ENCODE measurements around the gene ZBTB9. TPM values are rescaled to one million over a fixed set of nuclear protein-coding genes. Genes with fewer than 3 reads are reported as not detected.

The ZBTB9 gene, protein sequence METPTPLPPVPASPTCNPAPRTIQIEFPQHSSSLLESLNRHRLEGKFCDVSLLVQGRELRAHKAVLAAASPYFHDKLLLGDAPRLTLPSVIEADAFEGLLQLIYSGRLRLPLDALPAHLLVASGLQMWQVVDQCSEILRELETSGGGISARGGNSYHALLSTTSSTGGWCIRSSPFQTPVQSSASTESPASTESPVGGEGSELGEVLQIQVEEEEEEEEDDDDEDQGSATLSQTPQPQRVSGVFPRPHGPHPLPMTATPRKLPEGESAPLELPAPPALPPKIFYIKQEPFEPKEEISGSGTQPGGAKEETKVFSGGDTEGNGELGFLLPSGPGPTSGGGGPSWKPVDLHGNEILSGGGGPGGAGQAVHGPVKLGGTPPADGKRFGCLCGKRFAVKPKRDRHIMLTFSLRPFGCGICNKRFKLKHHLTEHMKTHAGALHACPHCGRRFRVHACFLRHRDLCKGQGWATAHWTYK
- 1 to 10 TPM in 2 of 3 donors, under 1 TPM in 1; 0.79 to 3.1 (median 1.8) TPM for polyA plus RNA-seq

DNA sequence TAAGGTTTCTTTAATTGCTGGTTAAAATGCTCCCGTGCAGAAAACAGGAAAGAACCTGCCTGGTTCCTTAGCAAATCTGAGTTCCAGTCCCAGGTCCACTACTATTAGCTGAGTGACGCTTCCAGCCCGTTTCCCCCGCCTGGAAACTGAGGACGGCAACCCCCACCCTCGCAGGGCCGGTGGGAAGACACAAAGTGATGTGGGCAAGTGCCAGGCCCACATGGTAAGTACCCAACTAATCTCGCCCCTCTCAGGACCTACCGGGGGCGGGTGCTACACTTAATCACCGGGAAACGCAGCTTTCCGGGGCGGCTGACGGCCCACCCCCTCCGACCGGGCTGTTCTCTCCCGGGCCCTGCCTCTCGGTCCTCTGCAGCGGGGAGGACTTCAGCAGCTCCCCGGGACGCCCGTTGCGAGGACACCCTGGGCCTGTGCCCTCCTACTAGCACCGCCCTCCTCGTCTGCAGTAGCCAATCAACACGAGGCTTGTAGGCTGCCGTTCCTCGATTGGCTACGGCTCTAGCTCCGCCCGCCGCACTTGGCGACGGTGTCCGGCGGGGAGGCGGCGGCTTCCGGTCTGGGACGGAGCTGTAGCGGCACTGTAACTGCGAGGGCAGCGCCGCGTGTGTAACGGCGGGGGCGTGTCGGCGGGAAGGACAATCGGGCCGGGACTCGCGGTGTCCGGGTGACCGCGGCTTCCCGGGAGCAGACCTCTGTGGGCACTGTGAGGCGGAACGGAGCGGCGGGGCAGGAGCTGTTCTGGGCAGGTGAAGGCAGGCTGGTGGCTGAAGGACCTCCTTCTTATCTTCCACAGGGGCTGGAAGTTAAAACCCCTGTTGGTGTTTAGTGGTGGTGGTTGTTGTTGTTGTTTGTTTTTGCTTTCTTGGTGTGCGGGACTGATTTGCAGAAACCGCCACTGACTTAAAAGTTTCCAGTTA lies at the start of gene ZBTB9:
ZBTB9 (plus strand) TSS at position 568 of the 938 bp plus-strand sequence. CDS start 525 bp downstream, outside the sequence.
- H3K27ac ChIP-seq (ENCODE audit: low read depth, low read length), result no peak within 1 kb of the TSS
- 0 to 1% (median 1%) methylated on average over 60 to 65 of the region's 65 CpGs for WGBS, 3 donors

DNA sequence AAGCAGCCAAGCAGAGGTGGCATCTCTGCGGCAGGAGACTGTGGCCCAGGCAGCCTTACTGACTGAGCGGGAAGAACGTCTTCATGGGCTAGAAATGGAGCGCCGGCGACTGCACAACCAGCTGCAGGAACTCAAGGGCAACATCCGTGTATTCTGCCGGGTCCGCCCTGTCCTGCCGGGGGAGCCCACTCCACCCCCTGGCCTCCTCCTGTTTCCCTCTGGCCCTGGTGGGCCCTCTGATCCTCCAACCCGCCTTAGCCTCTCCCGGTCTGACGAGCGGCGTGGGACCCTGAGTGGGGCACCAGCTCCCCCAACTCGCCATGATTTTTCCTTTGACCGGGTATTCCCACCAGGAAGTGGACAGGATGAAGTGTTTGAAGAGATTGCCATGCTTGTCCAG lies 49.5 kb upstream of the ZBTB9 start:
- no peak overlapping the region for H3K27ac ChIP-seq (ENCODE audit: low read depth, low read length)

DNA sequence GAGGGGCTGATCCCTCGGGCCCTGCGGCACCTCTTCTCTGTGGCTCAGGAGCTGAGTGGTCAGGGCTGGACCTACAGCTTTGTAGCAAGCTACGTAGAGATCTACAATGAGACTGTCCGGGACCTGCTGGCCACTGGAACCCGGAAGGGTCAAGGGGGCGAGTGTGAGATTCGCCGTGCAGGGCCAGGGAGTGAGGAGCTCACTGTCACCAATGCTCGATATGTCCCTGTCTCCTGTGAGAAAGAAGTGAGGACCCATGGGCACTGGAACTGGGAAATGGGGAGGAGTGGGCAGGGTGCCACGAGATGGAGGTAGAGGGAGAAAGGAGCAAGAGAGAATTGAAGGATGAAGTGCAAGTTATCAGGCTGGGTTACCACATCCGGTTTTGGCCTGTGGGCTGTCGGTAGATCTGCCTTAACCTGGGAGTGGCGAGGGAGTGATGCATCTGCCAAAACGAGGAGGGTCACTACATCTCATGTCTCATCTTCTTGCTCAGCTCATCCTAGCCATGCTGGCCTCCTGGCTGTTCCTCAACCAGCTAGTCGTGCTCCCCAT lies 48.9 kb upstream of the ZBTB9 start:
- H3K27ac ChIP-seq (ENCODE audit: low read depth, low read length), result no peak overlapping the region
- 89 to 96% (median 92%) methylated on average over 15 of the region's 15 CpGs for WGBS, 3 donors

More for the DNA sequence above, 49.5 kb upstream of the ZBTB9 start:
- WGBS, 3 donors, result 90 to 98% (median 92%) methylated on average over 17 of the region's 17 CpGs

DNA sequence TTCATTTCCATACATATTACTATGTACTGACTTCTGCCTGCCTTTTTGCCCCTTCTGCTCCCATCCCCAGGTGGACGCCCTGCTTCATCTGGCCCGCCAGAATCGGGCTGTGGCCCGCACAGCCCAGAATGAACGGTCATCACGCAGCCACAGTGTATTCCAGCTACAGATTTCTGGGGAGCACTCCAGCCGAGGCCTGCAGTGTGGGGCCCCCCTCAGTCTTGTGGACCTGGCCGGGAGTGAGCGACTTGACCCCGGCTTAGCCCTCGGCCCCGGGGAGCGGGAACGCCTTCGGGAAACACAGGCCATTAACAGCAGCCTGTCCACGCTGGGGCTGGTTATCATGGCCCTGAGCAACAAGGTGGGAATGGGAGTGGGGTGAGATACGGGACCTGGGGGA lies 48.2 kb upstream of the ZBTB9 start:
- H3K27ac ChIP-seq (ENCODE audit: low read depth, low read length), result no peak overlapping the region
- 94 to 96% (median 96%) methylated on average over 17 of the region's 17 CpGs for WGBS, 3 donors

DNA sequence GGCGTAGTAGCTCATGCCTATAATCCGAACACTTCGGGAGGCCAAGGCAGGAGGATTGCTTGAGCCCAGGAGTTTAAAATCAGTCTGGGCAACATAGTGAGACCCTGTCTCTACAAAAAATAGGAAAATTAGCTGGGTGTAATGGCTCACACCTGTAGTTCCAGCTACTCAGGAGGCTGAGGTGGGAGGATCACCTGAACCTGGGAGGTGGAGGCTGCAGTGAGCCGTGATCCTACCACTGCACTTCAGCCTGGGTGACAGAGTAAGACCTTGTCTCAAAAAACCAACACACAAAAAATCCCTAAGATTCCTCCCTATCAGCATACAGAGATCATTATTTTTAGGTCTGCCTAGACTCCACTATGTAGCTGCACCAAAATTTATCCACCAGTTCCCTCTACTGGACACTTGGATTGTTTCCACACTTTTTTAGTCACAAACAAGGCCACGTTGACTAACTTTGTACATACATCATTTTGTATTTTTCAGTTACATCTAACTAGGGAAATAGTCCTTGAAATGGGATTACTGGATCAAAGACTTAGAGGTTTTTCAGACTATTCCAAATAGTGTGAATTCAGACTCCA lies 47.2 kb upstream of the ZBTB9 start:
- 77 to 79% (median 78%) methylated on average over 5 of the region's 5 CpGs for WGBS, 3 donors
- H3K27ac ChIP-seq (ENCODE audit: low read depth, low read length), result no peak overlapping the region

DNA sequence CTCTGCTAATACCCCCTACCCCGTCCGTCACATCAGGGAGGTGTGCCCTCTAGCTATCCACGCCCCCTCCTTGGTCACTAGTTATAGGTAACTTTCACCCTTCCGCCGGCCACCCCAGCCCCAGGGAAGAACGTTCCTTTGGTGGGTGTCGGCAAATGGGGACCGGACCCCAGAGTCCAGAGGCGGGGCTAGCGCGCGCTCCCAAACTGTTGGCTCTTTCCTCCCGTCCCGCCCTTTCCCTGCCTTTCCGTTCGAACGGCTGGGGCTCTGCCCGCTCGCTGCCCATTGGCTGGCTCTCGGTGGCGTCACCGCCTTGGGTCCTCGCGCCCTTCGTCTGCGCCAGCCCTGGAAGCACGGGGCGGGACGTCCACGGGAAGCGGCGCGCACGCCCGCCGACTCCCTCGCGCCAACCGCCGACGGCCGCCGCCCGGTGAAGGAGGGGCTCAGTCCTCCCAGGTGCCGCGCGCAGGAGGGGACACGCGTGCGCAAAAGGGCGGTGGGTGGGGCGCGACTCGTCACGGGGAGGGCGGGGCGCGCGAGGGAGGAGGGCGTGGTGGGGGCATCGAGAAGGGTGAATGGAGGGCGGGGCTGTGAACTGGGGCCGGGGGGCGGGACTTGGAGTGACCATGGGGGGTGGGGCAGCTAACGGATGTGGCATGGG lies 44.2 kb upstream of the ZBTB9 start:
- 0 to 1% (median 1%) methylated on average over 56 to 65 of the region's 65 CpGs for WGBS, 3 donors
- peak overlapping the region; percentile 55 for H3K27ac ChIP-seq (ENCODE audit: low read depth, low read length)

DNA sequence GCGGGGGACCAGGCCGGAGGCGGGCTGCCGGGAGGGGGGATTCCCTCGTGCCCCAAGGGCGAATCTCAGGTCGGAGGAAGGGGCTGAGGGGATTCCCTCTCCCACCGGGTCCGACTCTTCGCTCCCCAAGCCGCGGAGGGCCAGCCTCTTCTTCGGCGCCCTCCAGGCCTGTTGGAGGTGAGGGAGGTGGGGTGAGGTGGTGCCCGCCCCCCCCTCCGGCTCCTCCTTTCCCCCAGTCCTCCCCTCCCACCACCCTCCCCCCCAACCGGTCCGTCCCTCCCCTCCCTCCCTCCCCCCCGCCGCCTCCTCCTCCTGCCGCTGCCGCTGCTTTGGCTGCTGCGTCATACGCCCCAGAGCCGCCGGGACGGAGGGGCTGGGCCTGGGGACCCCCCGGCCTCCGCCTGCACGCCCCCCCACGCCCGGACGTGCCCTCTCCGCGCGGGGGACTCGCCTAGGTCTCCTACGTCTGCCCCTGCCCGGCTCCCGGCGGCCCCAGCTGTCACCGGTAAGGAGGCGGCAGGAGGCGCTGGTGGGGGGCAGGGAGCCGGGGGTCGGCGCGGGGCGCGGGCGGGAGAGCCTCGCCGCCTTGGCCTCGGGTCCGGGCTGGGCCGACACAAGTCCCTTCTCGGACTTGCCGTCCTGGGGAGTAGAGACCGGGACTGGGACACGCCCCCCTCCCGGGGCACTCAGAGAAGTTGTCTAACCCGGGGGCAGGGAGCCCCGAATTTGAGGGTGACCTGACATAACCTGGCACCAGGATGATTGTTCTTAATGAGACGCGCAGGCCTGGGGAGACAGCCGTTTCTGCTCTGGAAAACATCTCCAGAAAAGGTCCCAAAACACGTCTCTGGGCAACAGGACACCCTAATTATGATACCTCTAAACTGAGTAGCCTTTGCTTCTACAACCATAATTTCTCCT lies 43.4 kb upstream of the ZBTB9 start, which contains the start of gene PHF1:
PHF1 (plus strand) TSS at position 304 of the 921 bp plus-strand sequence. CDS start 1,250 bp downstream, outside the sequence.
- 0 to 1% (median 1%) methylated on average over 37 to 60 of the region's 67 CpGs for WGBS, 3 donors
- peak within 1 kb of the TSS; percentile 91 for H3K27ac ChIP-seq (ENCODE audit: low read depth, low read length)

DNA sequence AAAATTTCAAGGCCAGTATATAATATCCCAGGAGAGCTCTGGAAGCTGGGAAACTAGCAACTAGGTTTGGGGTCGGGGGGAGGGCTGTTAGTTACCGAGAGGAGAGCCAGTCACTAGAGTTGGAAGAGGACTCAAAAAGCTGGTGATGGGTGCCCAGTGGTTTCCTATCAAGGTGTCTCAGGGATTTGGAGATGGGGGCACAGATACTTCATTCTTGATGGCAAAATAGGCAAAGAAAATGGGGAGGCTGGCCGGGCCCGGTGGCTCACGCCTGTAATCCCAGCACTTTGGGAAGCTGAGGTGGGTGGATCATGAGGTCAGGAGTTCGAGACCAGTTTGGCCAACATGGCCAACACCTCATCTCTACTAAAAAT lies 42.8 kb upstream of the ZBTB9 start:
- 53 to 58% (median 53%) methylated on average over 6 of the region's 6 CpGs for WGBS, 3 donors
- H3K27ac ChIP-seq (ENCODE audit: low read depth, low read length), result no peak overlapping the region

DNA sequence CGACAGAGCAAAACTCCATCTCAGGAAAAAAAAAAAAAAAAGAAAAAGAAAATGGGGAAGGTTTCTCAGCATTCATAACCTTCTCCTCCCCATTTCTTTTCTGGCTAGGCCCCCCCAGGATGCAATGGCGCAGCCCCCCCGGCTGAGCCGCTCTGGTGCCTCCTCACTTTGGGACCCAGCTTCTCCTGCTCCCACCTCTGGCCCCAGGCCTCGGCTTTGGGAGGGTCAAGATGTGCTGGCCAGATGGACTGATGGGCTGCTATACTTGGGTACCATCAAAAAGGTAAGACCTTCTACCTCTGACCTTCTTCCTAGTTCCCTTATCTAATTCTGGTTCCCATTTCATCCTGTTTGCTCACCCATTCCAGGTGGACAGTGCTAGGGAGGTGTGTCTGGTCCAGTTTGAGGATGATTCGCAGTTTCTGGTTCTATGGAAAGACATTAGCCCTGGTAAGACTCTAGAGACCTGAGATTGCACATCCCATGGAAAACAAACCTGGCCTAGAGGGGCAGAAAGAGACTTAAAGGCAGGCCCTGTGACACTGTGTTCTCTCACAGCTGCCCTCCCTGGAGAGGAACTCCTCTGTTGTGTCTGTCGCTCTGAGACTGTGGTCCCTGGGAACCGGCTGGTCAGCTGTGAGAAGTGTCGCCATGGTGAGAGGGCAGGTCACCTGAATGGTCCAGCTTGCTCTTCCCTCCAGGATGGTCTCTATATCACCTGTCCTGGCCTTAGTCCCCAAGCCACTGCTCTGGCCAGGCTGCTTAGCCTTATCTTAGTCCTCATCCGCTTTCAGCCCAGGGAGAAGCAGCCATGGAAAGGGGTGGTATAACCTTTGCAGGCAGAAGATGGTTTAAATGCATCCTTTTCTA lies 42.0 kb upstream of the ZBTB9 start:
- 88 to 89% (median 88%) methylated on average over 10 of the region's 10 CpGs for WGBS, 3 donors
- H3K27ac ChIP-seq (ENCODE audit: low read depth, low read length), result no peak overlapping the region

DNA sequence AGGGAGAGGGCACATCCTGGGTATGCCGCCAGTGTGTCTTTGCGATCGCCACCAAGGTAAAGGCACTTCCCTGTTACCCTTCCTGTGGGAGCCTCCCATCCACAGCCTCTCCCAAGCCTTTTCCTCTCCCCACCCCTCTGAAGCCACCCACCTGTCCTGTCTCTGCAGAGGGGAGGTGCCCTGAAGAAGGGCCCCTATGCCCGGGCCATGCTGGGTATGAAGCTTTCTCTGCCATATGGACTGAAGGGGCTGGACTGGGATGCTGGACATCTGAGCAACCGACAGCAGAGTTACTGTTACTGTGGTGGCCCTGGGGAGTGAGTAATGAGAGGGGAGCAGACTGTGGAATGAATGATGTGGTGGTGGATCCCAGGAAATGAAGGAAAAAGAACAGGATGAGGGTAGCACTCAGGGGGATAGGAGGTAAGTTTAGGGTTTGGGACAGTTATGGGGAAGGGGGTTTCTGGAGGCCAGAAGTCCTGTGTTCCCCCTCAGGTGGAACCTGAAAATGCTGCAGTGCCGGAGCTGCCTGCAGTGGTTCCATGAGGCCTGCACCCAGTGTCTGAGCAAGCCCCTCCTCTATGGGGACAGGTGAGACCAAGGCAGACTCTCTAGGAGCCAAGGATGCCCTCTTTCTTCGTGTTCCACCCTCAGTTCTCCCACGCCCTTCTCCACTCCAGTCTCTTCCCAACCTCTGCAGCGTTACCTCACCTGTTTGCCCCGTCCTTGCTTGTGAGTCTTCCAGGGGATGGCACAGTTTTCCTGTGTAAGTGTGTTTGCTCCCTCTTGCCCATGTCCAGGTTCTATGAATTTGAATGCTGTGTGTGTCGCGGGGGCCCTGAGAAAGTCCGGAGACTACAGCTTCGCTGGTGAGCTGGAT lies 40.9 kb upstream of the ZBTB9 start:
- H3K27ac ChIP-seq (ENCODE audit: low read depth, low read length), result no peak overlapping the region

DNA sequence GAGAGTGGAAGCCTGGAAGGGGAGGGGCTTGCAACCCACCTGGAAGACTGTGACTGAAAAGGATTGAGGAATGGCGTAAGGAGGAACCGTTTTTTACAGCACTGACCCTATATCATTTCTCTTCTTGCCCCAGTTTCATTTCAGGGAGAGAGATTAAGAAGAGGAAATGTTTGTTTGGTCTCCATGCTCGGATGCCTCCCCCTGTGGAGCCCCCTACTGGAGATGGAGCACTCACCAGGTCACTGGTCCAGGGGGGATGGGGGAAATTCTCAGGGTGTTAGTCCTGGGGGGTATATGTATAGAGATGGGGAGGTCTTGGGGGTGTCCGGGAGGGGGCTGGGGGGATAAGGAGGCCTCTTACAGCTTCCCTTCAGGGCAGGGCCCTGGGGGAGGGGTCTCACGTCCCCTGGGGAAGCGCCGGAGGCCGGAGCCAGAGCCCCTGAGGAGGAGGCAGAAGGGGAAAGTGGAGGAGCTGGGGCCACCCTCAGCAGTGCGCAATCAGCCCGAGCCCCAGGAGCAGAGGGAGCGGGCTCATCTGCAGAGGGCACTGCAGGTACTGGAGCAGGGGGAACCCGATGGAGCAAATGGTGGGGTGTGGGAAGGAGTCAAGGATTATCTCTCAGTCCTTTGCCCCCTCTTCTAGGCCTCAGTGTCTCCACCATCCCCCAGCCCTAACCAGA lies 39.6 kb upstream of the ZBTB9 start:
- WGBS, 3 donors, result 61 to 76% (median 71%) methylated on average over 8 to 12 of the region's 12 CpGs
- no peak overlapping the region for H3K27ac ChIP-seq (ENCODE audit: low read depth, low read length)

More for the DNA sequence above, 40.9 kb upstream of the ZBTB9 start:
- 84 to 89% (median 86%) methylated on average over 14 of the region's 14 CpGs for WGBS, 3 donors

DNA sequence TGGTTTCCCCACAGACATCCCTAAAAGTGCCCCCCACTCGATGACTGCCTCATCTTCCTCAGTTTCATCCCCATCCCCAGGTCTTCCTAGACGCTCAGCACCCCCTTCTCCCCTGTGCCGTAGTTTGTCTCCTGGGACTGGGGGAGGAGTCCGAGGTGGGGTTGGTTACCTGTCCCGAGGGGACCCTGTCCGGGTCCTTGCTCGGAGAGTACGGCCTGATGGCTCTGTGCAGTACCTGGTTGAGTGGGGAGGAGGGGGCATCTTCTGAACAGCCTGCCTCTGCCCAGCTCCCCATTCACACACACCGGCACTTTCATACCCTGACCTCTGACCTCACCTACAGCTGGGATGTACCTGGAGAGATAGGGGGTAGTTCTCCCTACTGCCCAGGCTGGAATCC lies 38.5 kb upstream of the ZBTB9 start:
- 66 to 77% (median 68%) methylated on average over 9 of the region's 9 CpGs for WGBS, 3 donors
- no peak overlapping the region for H3K27ac ChIP-seq (ENCODE audit: low read depth, low read length)

DNA sequence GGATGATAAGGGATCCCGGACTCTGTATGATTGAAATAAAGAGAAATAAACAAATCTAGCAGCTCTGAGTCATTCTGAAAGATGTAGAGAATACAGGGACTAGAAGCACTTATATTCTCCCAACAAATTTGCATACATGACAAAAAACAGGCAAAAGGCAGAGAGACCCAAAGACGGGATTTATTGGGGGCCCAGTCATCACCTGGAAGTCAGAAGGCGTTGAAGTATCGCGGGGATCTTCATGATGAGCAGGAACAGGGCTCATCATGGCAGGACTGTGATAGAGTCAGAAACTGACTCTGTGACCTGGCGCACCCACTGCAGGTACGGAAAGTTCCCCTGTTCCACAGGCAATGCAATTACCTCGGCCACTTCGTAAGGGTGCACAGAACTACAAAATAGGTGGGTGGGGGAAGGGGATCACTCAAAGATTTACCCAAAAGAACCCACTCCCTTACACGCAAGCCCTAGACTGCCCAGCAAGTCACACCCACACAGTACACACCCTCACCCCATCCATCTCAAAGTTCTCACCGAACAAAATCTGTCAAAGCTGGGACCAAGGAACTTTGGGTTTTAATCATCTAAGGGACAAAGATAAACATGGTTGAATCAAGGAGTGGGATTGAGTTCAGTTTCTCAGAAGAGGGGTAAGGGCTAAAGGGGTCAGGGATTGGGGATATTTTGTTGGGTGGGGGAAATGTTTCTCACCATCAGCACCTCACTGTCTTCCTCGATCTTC lies 37.8 kb upstream of the ZBTB9 start:
- WGBS, 3 donors, result 51 to 65% (median 63%) methylated on average over 12 of the region's 12 CpGs
- no peak overlapping the region for H3K27ac ChIP-seq (ENCODE audit: low read depth, low read length)

Measured in adipose tissue (tissue), 3 donors.